Activated CD4-positive, alpha-beta T cell treated with anti-CD3 and anti-CD28 coated beads, Interleukin-2, amount 10 ng/mL, durations not matched to agents 7 days and 5 days (primary cell): ENCODE results near the gene RAB21. TPM values are rescaled to one million over a fixed set of nuclear protein-coding genes. Genes with fewer than 3 reads are reported as not detected.

ENCODE experiments used
- CTCF ChIA-PET: fragments of 350-600 bp; sonication (Branson Sonifier 250); formaldehyde crosslinking; loops from one replicate; lab custom pipeline; 2021; ENCODE audit warnings: antibody characterized with exemption; lab: Charles Lee
- POLR2A ChIA-PET: fragments of 350-600 bp; sonication (Branson Sonifier 250); formaldehyde crosslinking; loops from one replicate; lab custom pipeline; 2021; ENCODE audit warnings: antibody characterized with exemption; lab: Charles Lee
- DNase-seq: peaks from one replicate; pipeline ENCODE4 v3.0.0-alpha.2; 2020
- H3K27ac Mint-ChIP-seq: one replicate; pipeline ENCODE4 v1.8.0; 2021; ENCODE audit warnings: mild to moderate bottlenecking, moderate library complexity, mixed read lengths
- H3K27me3 Mint-ChIP-seq: one replicate; pipeline ENCODE4 v1.8.0; 2021; ENCODE audit warnings: mixed read lengths
- H3K36me3 Mint-ChIP-seq: one replicate; pipeline ENCODE4 v1.8.0; 2021; ENCODE audit warnings: low read depth, mixed read lengths
- H3K4me1 Mint-ChIP-seq: one replicate; pipeline ENCODE4 v1.8.0; 2021; ENCODE audit warnings: mixed read lengths
- H3K4me3 Mint-ChIP-seq: one replicate; pipeline ENCODE4 v1.8.0; 2021; ENCODE audit warnings: mild to moderate bottlenecking, moderate library complexity, mixed read lengths
- H3K9me3 Mint-ChIP-seq: one replicate; pipeline ENCODE4 v1.8.0; 2021; ENCODE audit warnings: mixed read lengths
- total RNA-seq, 2 experiments: library from RNA; stranded (reverse); gene quantifications; one replicate each; pipeline ENCODE4 v1.2.3, GENCODE V29; 2021

RAB21 gene
- total RNA-seq, 2 experiments from 2014 or later: 65.5 to 81.7 TPM

DNA sequence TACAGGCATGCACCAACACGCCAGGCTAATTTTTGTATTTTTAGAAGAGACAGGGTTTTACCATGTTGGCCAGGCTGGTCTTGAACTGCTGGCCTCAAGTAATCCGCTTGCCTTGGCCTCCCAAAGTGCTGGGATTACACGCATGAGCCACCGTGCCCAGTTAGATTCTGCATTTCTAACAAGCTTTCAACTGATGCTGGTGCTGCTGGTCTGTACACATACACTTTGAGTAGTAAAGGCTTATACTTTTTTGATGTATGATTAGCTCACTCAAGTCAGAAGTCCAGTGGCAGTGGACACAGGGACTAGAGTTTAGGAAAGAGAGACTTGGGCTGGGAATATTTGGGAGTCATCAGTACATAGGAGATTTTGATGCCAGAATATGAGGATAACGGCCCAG, 82.7 kb downstream of the RAB21 start:
- Mint-ChIP-seq H3K36me3 (peaks cover 12% of the 10 kb centered on the region), H3K9me3 (no peaks in the 10 kb centered on the region), H3K27me3 (peaks cover 7% of the 10 kb centered on the region), H3K27ac (peak overlapping the region; percentile 33), H3K4me1 (peaks cover 33% of the 10 kb centered on the region), H3K4me3 (no peak overlapping the region)
- no peak for DNase-seq
- CTCF ChIA-PET: interaction anchor here (0.6 kb wide), 1 partner anchor 1532 kb away, joined by 3 read pairs; no protein-coding TSS in a partner anchor
- POLR2A ChIA-PET: no interaction called here

DNA sequence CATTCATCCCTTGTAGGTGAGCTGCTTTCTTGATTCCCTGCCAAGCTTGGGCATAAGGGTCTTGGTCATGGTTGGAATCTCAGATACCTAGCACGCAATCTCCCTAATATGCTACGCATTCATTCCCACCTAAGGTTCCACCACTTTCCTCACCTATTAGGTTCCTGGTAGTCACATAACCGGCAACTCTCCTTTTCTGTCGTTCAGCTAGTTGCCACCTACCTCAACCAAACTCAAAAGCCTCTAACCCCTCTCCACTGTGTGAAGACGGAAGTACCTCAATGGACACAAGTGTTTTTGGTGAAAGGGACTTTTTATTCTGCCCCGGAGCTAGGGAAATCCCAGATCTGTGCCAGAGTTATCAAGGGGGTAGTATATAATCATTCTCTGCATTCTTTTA, 83.6 kb downstream of the RAB21 start:
- DNase-seq: no peak
- Mint-ChIP-seq H3K27me3 (peaks cover 5% of the 10 kb centered on the region), H3K36me3 (peaks cover 13% of the 10 kb centered on the region), H3K4me1 (peaks cover 34% of the 10 kb centered on the region), H3K27ac (peak overlapping the region; percentile 97), H3K9me3 (no peaks in the 10 kb centered on the region), H3K4me3 (peak overlapping the region; percentile 37)
- ChIA-PET CTCF (interaction anchor here (0.9 kb wide), 1 partner anchor 81 kb away, joined by 3 read pairs; no protein-coding TSS in a partner anchor), POLR2A (no interaction called here)

DNA sequence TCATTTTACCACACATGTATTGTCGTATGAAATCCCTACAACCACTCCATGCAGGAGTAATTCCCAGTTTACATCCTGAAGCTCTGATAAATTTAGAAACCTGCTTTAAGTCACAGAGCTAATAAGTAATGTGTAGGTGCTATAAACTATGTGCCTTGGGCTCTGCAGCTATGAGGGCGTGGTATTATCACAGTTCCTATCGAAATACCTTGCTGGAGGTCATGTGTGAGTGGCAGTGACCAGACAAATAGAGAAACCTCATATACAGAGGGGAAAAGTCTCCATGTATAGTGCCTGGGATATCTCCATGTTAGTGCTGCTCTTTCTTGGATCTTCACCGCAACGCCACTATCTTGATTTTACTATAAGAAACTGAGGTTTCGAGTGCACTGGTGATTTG, 84.0 kb downstream of the RAB21 start:
- no peak for DNase-seq
- Mint-ChIP-seq H3K36me3 (peaks cover 13% of the 10 kb centered on the region), H3K27ac (peak overlapping the region; percentile 97), H3K4me3 (peak overlapping the region; percentile 87), H3K9me3 (no peaks in the 10 kb centered on the region), H3K27me3 (peaks cover 3% of the 10 kb centered on the region), H3K4me1 (peaks cover 34% of the 10 kb centered on the region)
- CTCF ChIA-PET: interaction anchor here (0.9 to 1.4 kb wide), 2 partner anchors 11 to 81 kb away, joined by 3 read pairs; no protein-coding TSS in a partner anchor
- POLR2A ChIA-PET: no interaction called here

DNA sequence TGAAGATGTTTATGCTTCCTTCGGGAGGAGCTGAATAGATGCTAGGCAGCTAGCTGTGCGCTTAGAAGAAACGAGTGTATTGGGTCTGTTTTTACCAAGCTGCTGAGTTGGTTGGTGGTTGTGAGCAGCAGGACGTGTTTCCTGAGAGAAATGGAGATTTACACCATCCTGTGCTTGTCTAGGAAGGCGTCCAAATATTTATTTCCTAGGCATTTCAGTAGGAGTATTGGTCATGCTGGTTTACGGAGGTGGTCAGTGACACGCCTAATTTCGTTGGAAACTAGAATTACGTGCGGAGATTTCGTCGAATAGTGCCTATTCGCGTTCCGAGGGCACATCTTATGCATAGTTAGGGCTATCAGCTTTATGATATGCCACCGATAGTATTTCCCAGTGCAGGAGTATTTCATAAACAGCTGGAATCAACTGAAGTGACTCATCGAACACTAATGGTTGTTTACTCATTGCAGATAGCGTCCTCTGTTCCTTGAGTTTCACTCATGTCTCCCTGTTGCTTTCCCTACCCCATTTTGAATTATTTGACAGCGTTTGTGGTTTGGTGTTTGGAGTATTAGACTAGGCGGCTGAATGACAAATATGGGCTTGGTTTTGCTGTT, 85.7 kb downstream of the RAB21 start:
- ChIA-PET POLR2A (interaction anchor here (0.7 kb wide), 1 partner anchor 1589 kb away, joined by 3 read pairs; no protein-coding TSS in a partner anchor), CTCF (interaction anchor here (0.7 to 1.4 kb wide), 4 partner anchors 13 to 152 kb away, joined by 3 to 4 read pairs (median 3); no protein-coding TSS in a partner anchor)
- no peaks in the 10 kb centered on the region for H3K9me3 Mint-ChIP-seq
- H3K4me3 Mint-ChIP-seq: peak overlapping the region; percentile 87
- H3K27ac Mint-ChIP-seq: peak overlapping the region; percentile 97
- peaks cover 34% of the 10 kb centered on the region for H3K4me1 Mint-ChIP-seq
- DNase-seq: peak; percentile 41
- no peaks in the 10 kb centered on the region for H3K27me3 Mint-ChIP-seq
- H3K36me3 Mint-ChIP-seq: peaks cover 13% of the 10 kb centered on the region

GRCh38 chr12:71846322-71846940, 91.8 kb downstream of the RAB21 start:
- H3K9me3 Mint-ChIP-seq: peaks cover 11% of the 10 kb centered on the region
- no peaks in the 10 kb centered on the region for H3K27me3 Mint-ChIP-seq
- ChIA-PET POLR2A (interaction anchor here (0.6 kb wide), 1 partner anchor 67 kb away, joined by 3 read pairs; no protein-coding TSS in a partner anchor), CTCF (interaction anchor here (0.9 to 1.7 kb wide), 3 partner anchors 19 to 66 kb away, joined by 3 read pairs; no protein-coding TSS in a partner anchor)
- peaks cover 18% of the 10 kb centered on the region for H3K4me1 Mint-ChIP-seq
- H3K4me3 Mint-ChIP-seq: no peak overlapping the region
- H3K27ac Mint-ChIP-seq: no peak overlapping the region
- peak; percentile 39 for DNase-seq
- H3K36me3 Mint-ChIP-seq: peaks cover 31% of the 10 kb centered on the region

- peaks cover 8% of the 10 kb centered on the region for H3K4me1 Mint-ChIP-seq
- H3K27ac Mint-ChIP-seq: no peak overlapping the region
- ChIA-PET CTCF (no interaction called here), POLR2A (no interaction called here)
- H3K36me3 Mint-ChIP-seq: peaks cover 37% of the 10 kb centered on the region
- H3K9me3 Mint-ChIP-seq: peaks cover 16% of the 10 kb centered on the region
- H3K27me3 Mint-ChIP-seq: no peaks in the 10 kb centered on the region
- no peak for DNase-seq
- H3K4me3 Mint-ChIP-seq: no peak overlapping the region
Observed at GRCh38 chr12:71848212-71848611, 93.5 kb downstream of the RAB21 start.

DNA sequence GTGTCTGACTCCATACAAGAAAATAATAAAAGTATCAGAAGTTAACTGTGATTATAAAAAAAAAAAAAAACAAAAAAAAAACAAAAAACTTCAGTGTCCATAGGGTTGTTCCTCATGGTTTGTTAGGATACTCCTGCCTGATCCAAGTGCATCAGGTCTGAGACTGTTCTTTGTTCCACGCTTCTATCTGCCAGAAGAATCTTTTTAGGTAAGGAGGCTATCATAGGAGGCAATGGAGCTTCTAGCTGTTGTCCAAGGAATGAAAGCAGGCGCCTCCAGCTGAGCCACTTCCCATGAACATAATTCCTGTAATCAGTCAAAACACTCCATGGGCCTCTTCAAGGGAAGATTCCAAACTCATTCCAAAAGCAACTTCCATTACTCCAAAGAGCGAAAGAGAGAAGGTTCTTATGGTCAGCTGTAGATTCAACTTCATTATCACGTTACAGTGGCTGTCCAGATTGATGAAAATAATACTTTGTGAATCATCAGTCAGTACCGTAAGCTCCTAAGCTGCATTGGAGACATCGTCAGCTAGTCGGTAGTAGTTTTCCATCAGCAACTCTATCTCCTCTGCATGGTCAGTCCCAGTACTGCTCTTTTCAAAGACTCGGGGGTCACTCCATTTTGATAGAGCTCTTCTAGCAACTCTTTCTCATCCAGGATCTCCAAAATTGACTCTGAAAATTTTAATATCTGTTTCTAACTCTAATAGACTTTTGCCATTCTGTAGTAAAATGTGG, 94.6 kb downstream of the RAB21 start:
- peaks cover 25% of the 10 kb centered on the region for H3K9me3 Mint-ChIP-seq
- H3K27me3 Mint-ChIP-seq: no peaks in the 10 kb centered on the region
- ChIA-PET POLR2A (no interaction called here), CTCF (interaction anchor here (0.7 to 0.8 kb wide), 2 partner anchors 69 to 85 kb away, joined by 3 read pairs; no protein-coding TSS in a partner anchor)
- peaks cover 11% of the 10 kb centered on the region for H3K4me1 Mint-ChIP-seq
- no peak overlapping the region for H3K27ac Mint-ChIP-seq
- H3K36me3 Mint-ChIP-seq: peaks cover 46% of the 10 kb centered on the region
- H3K4me3 Mint-ChIP-seq: no peak overlapping the region
- DNase-seq: no peak

Other genes with a start within 250 kb of the RAB21 start
- 10 to 100 TPM; 55.8 to 66.7 TPM for gene ZFC3H1, start 91.0 kb upstream of the RAB21 start, total RNA-seq
- 1 to 10 TPM; 6.1 to 7.1 TPM for gene THAP2, start 90.6 kb upstream of the RAB21 start, total RNA-seq
- 10 to 100 TPM; 22.4 to 22.7 TPM for gene TMEM19, start 68.8 kb upstream of the RAB21 start, total RNA-seq
- gene TBC1D15, start 84.9 kb downstream of the RAB21 start, total RNA-seq: 10 to 100 TPM; 50.1 to 55.4 TPM
- not detected for gene TPH2, start 184.0 kb downstream of the RAB21 start, total RNA-seq